ES-I3 (cell line): Measurements from ENCODE around the gene SPINK1.

Source experiments
- H3K36me3 ChIP-seq: 2 replicates; pipeline ENCODE4 v1.6.1; 2013; ENCODE audit warnings: mild to moderate bottlenecking, low read length, control low read depth, moderate library complexity; ENCODE audit not compliant: insufficient read depth
- H3K4me1 ChIP-seq: 2 replicates; pipeline ENCODE4 v1.6.1; 2013; ENCODE audit warnings: mild to moderate bottlenecking, control low read depth, low read length; ENCODE audit not compliant: insufficient read depth
- H3K9ac ChIP-seq: 2 replicates; pipeline ENCODE4 v1.6.1; 2013; ENCODE audit warnings: low read depth, mild to moderate bottlenecking, low read length, moderate library complexity
- H3K9me3 ChIP-seq: 2 replicates; pipeline ENCODE4 v1.6.1; 2013; ENCODE audit warnings: mild to moderate bottlenecking, low read length, moderate library complexity; ENCODE audit not compliant: control insufficient read depth, insufficient read depth

Gene SPINK1

GRCh38 chr5:147859962-147860640 lies 28.6 kb upstream of the SPINK1 start:
- Histone ChIP-seq H3K36me3 (peaks cover 17% of the 10 kb centered on the region), H3K9me3 (no peaks in the 10 kb centered on the region), H3K9ac (no peak overlapping the region), H3K4me1 (peaks cover 29% of the 10 kb centered on the region)

- H3K9me3 ChIP-seq: no peaks in the 10 kb centered on the region
- H3K9ac ChIP-seq: no peak overlapping the region
- peaks cover 24% of the 10 kb centered on the region for H3K4me1 ChIP-seq
- H3K36me3 ChIP-seq: peaks cover 7% of the 10 kb centered on the region
Observed at GRCh38 chr5:147858565-147858964, 27.1 kb upstream of the SPINK1 start.

GRCh38 chr5:147857302-147858129 lies 26.0 kb upstream of the SPINK1 start:
- Histone ChIP-seq H3K36me3 (peaks cover 5% of the 10 kb centered on the region; the same call in 1 of the 2 replicates), H3K9me3 (no peaks in the 10 kb centered on the region), H3K9ac (no peak overlapping the region), H3K4me1 (peaks cover 19% of the 10 kb centered on the region)

GRCh38 chr5:147856801-147857200 lies 25.3 kb upstream of the SPINK1 start:
- Histone ChIP-seq H3K9me3 (no peaks in the 10 kb centered on the region), H3K9ac (no peak overlapping the region), H3K4me1 (peaks cover 13% of the 10 kb centered on the region), H3K36me3 (no peaks in the 10 kb centered on the region)

- Histone ChIP-seq H3K9me3 (no peaks in the 10 kb centered on the region), H3K9ac (no peak overlapping the region), H3K4me1 (peaks cover 5% of the 10 kb centered on the region; the same call in 1 of the 2 replicates), H3K36me3 (no peaks in the 10 kb centered on the region)
Observed at GRCh38 chr5:147855774-147856069, 24.3 kb upstream of the SPINK1 start.

GRCh38 chr5:147854894-147855773 lies 23.7 kb upstream of the SPINK1 start:
- H3K36me3 ChIP-seq: no peaks in the 10 kb centered on the region
- no peak overlapping the region for H3K9ac ChIP-seq
- peaks cover 2% of the 10 kb centered on the region; the same call in 1 of the 2 replicates for H3K4me1 ChIP-seq
- no peaks in the 10 kb centered on the region for H3K9me3 ChIP-seq

- H3K36me3 ChIP-seq: no peaks in the 10 kb centered on the region
- no peaks in the 10 kb centered on the region for H3K4me1 ChIP-seq
- no peaks in the 10 kb centered on the region for H3K9me3 ChIP-seq
- no peak overlapping the region for H3K9ac ChIP-seq
Observed at GRCh38 chr5:147854331-147854730, 22.9 kb upstream of the SPINK1 start.

GRCh38 chr5:147853372-147853987 lies 22.0 kb upstream of the SPINK1 start:
- no peaks in the 10 kb centered on the region for H3K36me3 ChIP-seq
- no peaks in the 10 kb centered on the region for H3K9me3 ChIP-seq
- H3K4me1 ChIP-seq: no peaks in the 10 kb centered on the region
- H3K9ac ChIP-seq: no peak overlapping the region

- no peaks in the 10 kb centered on the region for H3K9me3 ChIP-seq
- H3K9ac ChIP-seq: no peak overlapping the region
- no peaks in the 10 kb centered on the region for H3K36me3 ChIP-seq
- no peaks in the 10 kb centered on the region for H3K4me1 ChIP-seq
Observed at GRCh38 chr5:147852365-147852764, 20.9 kb upstream of the SPINK1 start.

GRCh38 chr5:147851578-147851977 lies 20.1 kb upstream of the SPINK1 start:
- Histone ChIP-seq H3K4me1 (no peaks in the 10 kb centered on the region), H3K9me3 (no peaks in the 10 kb centered on the region), H3K36me3 (no peaks in the 10 kb centered on the region), H3K9ac (no peak overlapping the region)

GRCh38 chr5:147849226-147849625 lies 17.8 kb upstream of the SPINK1 start:
- no peaks in the 10 kb centered on the region for H3K36me3 ChIP-seq
- no peak overlapping the region for H3K9ac ChIP-seq
- no peaks in the 10 kb centered on the region for H3K4me1 ChIP-seq

GRCh38 chr5:147845618-147846017 lies 14.1 kb upstream of the SPINK1 start:
- no peaks in the 10 kb centered on the region for H3K4me1 ChIP-seq

More at GRCh38 chr5:147849226-147849625, 17.8 kb upstream of the SPINK1 start:
- H3K9me3 ChIP-seq: no peaks in the 10 kb centered on the region

GRCh38 chr5:147844846-147845245 lies 13.4 kb upstream of the SPINK1 start:
- no peak overlapping the region for H3K9ac ChIP-seq
- no peaks in the 10 kb centered on the region for H3K4me1 ChIP-seq
- no peaks in the 10 kb centered on the region for H3K9me3 ChIP-seq
- no peaks in the 10 kb centered on the region for H3K36me3 ChIP-seq

More at GRCh38 chr5:147845618-147846017, 14.1 kb upstream of the SPINK1 start:
- H3K9me3 ChIP-seq: no peaks in the 10 kb centered on the region
- H3K36me3 ChIP-seq: no peaks in the 10 kb centered on the region
- H3K9ac ChIP-seq: no peak overlapping the region

GRCh38 chr5:147842869-147843268 lies 11.4 kb upstream of the SPINK1 start:
- H3K4me1 ChIP-seq: no peaks in the 10 kb centered on the region

More at GRCh38 chr5:147842869-147843268, 11.4 kb upstream of the SPINK1 start:
- H3K9ac ChIP-seq: no peak overlapping the region
- no peaks in the 10 kb centered on the region for H3K36me3 ChIP-seq
- H3K9me3 ChIP-seq: no peaks in the 10 kb centered on the region
